Parathyroid adenoma (tissue), 2 donors: ENCODE measurements around the gene GABRD.
A peak's percentile ranks its signal among the peaks of the same experiment; 100 is the strongest.

Experiments
- H2AFZ ChIP-seq: fragments of 300-600 bp; sonication (generic); one replicate; pipeline ENCODE4 v1.7.0; 2017; ENCODE audit warnings: antibody characterized with exemption, mild to moderate bottlenecking
- H3K27ac ChIP-seq: fragments of 300-600 bp; sonication (generic); one replicate; pipeline ENCODE4 v1.7.0; 2017
- H3K27me3 ChIP-seq: fragments of 300-600 bp; sonication (generic); one replicate; pipeline ENCODE4 v1.7.0; 2017; ENCODE audit warnings: low read length; ENCODE audit not compliant: control insufficient read depth, insufficient read depth
- H3K36me3 ChIP-seq: fragments of 300-600 bp; sonication (generic); one replicate; pipeline ENCODE4 v1.7.0; 2017; ENCODE audit warnings: low read length; ENCODE audit not compliant: control insufficient read depth, insufficient read depth
- H3K4me1 ChIP-seq: fragments of 300-600 bp; sonication (generic); one replicate; pipeline ENCODE4 v1.7.0; 2017; ENCODE audit warnings: control low read depth
- H3K4me2 ChIP-seq: fragments of 300-600 bp; sonication (generic); one replicate; pipeline ENCODE4 v1.7.0; 2017; ENCODE audit warnings: low read length
- H3K4me3 ChIP-seq: fragments of 300-600 bp; sonication (generic); one replicate; pipeline ENCODE4 v1.7.0; 2017; ENCODE audit warnings: low read depth, low read length
- H3K79me2 ChIP-seq: fragments of 300-600 bp; sonication (generic); one replicate; pipeline ENCODE4 v1.7.0; 2017; ENCODE audit warnings: control low read depth
- H3K9ac ChIP-seq: fragments of 300-600 bp; sonication (generic); one replicate; pipeline ENCODE4 v1.7.0; 2017; ENCODE audit warnings: mild to moderate bottlenecking
- H3K9me3 ChIP-seq: fragments of 300-600 bp; sonication (generic); one replicate; pipeline ENCODE4 v1.7.0; 2017; ENCODE audit warnings: low read length; ENCODE audit not compliant: control insufficient read depth
- CTCF ChIP-seq: fragments of 300-600 bp; sonication (generic); IDR thresholded peaks from one replicate; pipeline ENCODE4 v1.7.0; 2017; ENCODE audit warnings: antibody characterized with exemption, mild to moderate bottlenecking
- donor health status: primary hyperparathyroidism.

GABRD gene

GRCh38 chr1:2025491-2025981, 6.4 kb downstream of the GABRD start:
- Histone ChIP-seq H3K27ac (peak overlapping the region; percentile 47), H2AFZ (no peak overlapping the region), H3K4me3 (no peak overlapping the region), H3K79me2 (no peaks in the 10 kb centered on the region), H3K36me3 (no peaks in the 10 kb centered on the region), H3K27me3 (no peaks in the 10 kb centered on the region), H3K4me1 (no peaks in the 10 kb centered on the region), H3K9me3 (no peaks in the 10 kb centered on the region), H3K4me2 (no peak overlapping the region), H3K9ac (no peak overlapping the region)
- TF ChIP-seq CTCF = no peak

- no peak overlapping the region for H2AFZ ChIP-seq
- no peaks in the 10 kb centered on the region for H3K36me3 ChIP-seq
- no peak overlapping the region for H3K9ac ChIP-seq
- no peaks in the 10 kb centered on the region for H3K27me3 ChIP-seq
- H3K4me1 ChIP-seq = no peaks in the 10 kb centered on the region
- H3K27ac ChIP-seq = no peak overlapping the region
- no peak for TF ChIP-seq CTCF
- no peaks in the 10 kb centered on the region for H3K79me2 ChIP-seq
- no peak overlapping the region for H3K4me3 ChIP-seq
- H3K9me3 ChIP-seq = no peaks in the 10 kb centered on the region
- no peak overlapping the region for H3K4me2 ChIP-seq
These were observed 8.9 kb downstream of the GABRD start for GRCh38 chr1:2027961-2028583.

GRCh38 chr1:2028870-2029560, 9.9 kb downstream of the GABRD start:
- Histone ChIP-seq H3K27me3 (no peaks in the 10 kb centered on the region), H3K4me2 (no peak overlapping the region), H3K9ac (no peak overlapping the region), H2AFZ (no peak overlapping the region), H3K4me3 (no peak overlapping the region), H3K9me3 (no peaks in the 10 kb centered on the region), H3K36me3 (no peaks in the 10 kb centered on the region), H3K27ac (no peak overlapping the region), H3K79me2 (no peaks in the 10 kb centered on the region), H3K4me1 (no peaks in the 10 kb centered on the region)
- TF ChIP-seq CTCF = no peak

- no peak for TF ChIP-seq CTCF
- Histone ChIP-seq H2AFZ (no peak overlapping the region), H3K36me3 (no peaks in the 10 kb centered on the region), H3K4me1 (no peaks in the 10 kb centered on the region), H3K27me3 (no peaks in the 10 kb centered on the region), H3K4me3 (no peak overlapping the region), H3K9ac (no peak overlapping the region), H3K79me2 (no peaks in the 10 kb centered on the region), H3K27ac (no peak overlapping the region), H3K9me3 (no peaks in the 10 kb centered on the region), H3K4me2 (no peak overlapping the region)
These were observed 10.4 kb downstream of the GABRD start for GRCh38 chr1:2029561-2029960.
